HEK293 (cell line): Measurements from ENCODE around the gene WDR88.

ENCODE experiments used
- CTCF ChIA-PET: fragments of 350-600 bp; formaldehyde crosslinking; extraction: SDS; loops from one replicate; lab custom pipeline; 2021; ENCODE audit warnings: antibody characterized with exemption; lab: Yijun Ruan, JAX
- POLR2A ChIA-PET: fragments of 300-600 bp; formaldehyde crosslinking; extraction: SDS; loops from one replicate; lab custom pipeline; 2020; ENCODE audit warnings: antibody characterized with exemption, inconsistent platforms; lab: Yijun Ruan, JAX
- H3K27ac ChIP-seq: fragments of 200-500 bp; sonication (Bioruptor generic); 2 replicates; pipeline ENCODE4 v1.5.1; 2014; ENCODE audit warnings: low read depth, low read length, control low read depth, inconsistent platforms; ENCODE audit errors: extremely low read depth
- H3K36me3 ChIP-seq, 2 experiments: fragments of 200-500 bp in 1 of 2; sonication (Bioruptor generic) in 1 of 2; 1 replicate in 1 of 2; 2 replicates in 1 of 2; pipeline ENCODE4 v1.5.1; 2014 to 2017; ENCODE audit warnings: inconsistent platforms in 2 of 2, low read length in 2 of 2; ENCODE audit not compliant: control insufficient read depth in 2 of 2, insufficient read depth in 1 of 2
- H3K4me1 ChIP-seq: fragments of 200-500 bp; sonication (Bioruptor generic); 2 replicates; pipeline ENCODE4 v1.5.1; 2014; ENCODE audit warnings: mild to moderate bottlenecking, low read length, inconsistent platforms; ENCODE audit not compliant: control insufficient read depth, insufficient read depth
- H3K4me3 ChIP-seq: 2 replicates; pipeline ENCODE4 v1.5.1; 2011; ENCODE audit warnings: low read depth, mild to moderate bottlenecking, control low read depth, low read length, moderate library complexity
- H3K9me3 ChIP-seq: fragments of 200-500 bp; sonication (Bioruptor generic); 2 replicates; pipeline ENCODE4 v1.5.1; 2014; ENCODE audit warnings: low read depth, low read length, inconsistent platforms; ENCODE audit not compliant: control insufficient read depth, insufficient read depth
- BCL11B ChIP-seq: fragments of 450-650 bp; formaldehyde crosslinking; IDR thresholded peaks from 2 replicates; pipeline ENCODE4 v1.5.1; 2016; ENCODE audit warnings: low read depth, missing biosample characterization, missing genetic modification characterization
- CTCF ChIP-seq: fragments of 450-650 bp; formaldehyde crosslinking; IDR thresholded peaks from 2 replicates; pipeline ENCODE4 v1.5.1; 2016; ENCODE audit warnings: missing biosample characterization, missing genetic modification characterization
- EGR2 ChIP-seq: fragments of 450-650 bp; formaldehyde crosslinking; IDR thresholded peaks from 2 replicates; pipeline ENCODE4 v1.5.1; 2016; ENCODE audit warnings: low read depth, missing biosample characterization, missing genetic modification characterization
- FEZF1 ChIP-seq: fragments of 450-650 bp; formaldehyde crosslinking; IDR thresholded peaks from 2 replicates; pipeline ENCODE4 v1.5.1; 2016; ENCODE audit warnings: missing biosample characterization, missing genetic modification characterization
- GLIS1 ChIP-seq: fragments of 450-650 bp; formaldehyde crosslinking; IDR thresholded peaks from 2 replicates; pipeline ENCODE4 v1.5.1; 2016; ENCODE audit warnings: missing biosample characterization, missing genetic modification characterization
- KLF17 ChIP-seq: fragments of 450-650 bp; formaldehyde crosslinking; IDR thresholded peaks from 2 replicates; pipeline ENCODE4 v1.5.1; 2016; ENCODE audit warnings: missing biosample characterization, missing genetic modification characterization
- KLF9 ChIP-seq: fragments of 450-650 bp; formaldehyde crosslinking; IDR thresholded peaks from 2 replicates; pipeline ENCODE4 v1.5.1; 2016; ENCODE audit warnings: missing biosample characterization, missing genetic modification characterization, low read depth
- MEIS1 ChIP-seq: sonication (generic); formaldehyde crosslinking; IDR thresholded peaks from 2 replicates; pipeline ENCODE4 v1.8.1; 2022; ENCODE audit warnings: missing genetic modification reagents, mild to moderate bottlenecking, borderline replicate concordance
- SCRT1 ChIP-seq: fragments of 450-650 bp; formaldehyde crosslinking; IDR thresholded peaks from 2 replicates; pipeline ENCODE4 v1.5.1; 2016; ENCODE audit warnings: missing biosample characterization, missing genetic modification characterization, borderline replicate concordance
- ZBTB11 ChIP-seq: fragments of 450-650 bp; formaldehyde crosslinking; conservative IDR thresholded peaks from 2 replicates; pipeline ENCODE4 v1.5.1; 2016; ENCODE audit warnings: low read depth, missing biosample characterization, missing genetic modification characterization
- ZBTB17 ChIP-seq: fragments of 450-650 bp; formaldehyde crosslinking; IDR thresholded peaks from 2 replicates; pipeline ENCODE4 v1.5.1; 2016; ENCODE audit warnings: missing biosample characterization, missing genetic modification characterization
- ZBTB21 ChIP-seq: fragments of 450-650 bp; formaldehyde crosslinking; IDR thresholded peaks from 2 replicates; pipeline ENCODE4 v1.5.1; 2017; ENCODE audit warnings: missing biosample characterization, missing genetic modification characterization
- ZBTB49 ChIP-seq: fragments of 450-650 bp; formaldehyde crosslinking; IDR thresholded peaks from 2 replicates; pipeline ENCODE4 v1.5.1; 2016; ENCODE audit warnings: missing biosample characterization, missing genetic modification characterization, low read depth
- ZFP41 ChIP-seq: fragments of 450-650 bp; formaldehyde crosslinking; IDR thresholded peaks from 2 replicates; pipeline ENCODE4 v1.5.1; 2016; ENCODE audit warnings: missing biosample characterization, missing genetic modification characterization, borderline replicate concordance
- ZIC2 ChIP-seq: fragments of 450-650 bp; formaldehyde crosslinking; IDR thresholded peaks from 2 replicates; pipeline ENCODE4 v1.5.1; 2016; ENCODE audit warnings: missing biosample characterization, missing genetic modification characterization
- ZNF2 ChIP-seq: fragments of 450-650 bp; formaldehyde crosslinking; IDR thresholded peaks from 2 replicates; pipeline ENCODE4 v1.5.1; 2016; ENCODE audit warnings: missing biosample characterization, missing genetic modification characterization
- ZNF23 ChIP-seq: fragments of 450-650 bp; formaldehyde crosslinking; IDR thresholded peaks from 2 replicates; pipeline ENCODE4 v1.5.1; 2016; ENCODE audit warnings: missing biosample characterization, missing genetic modification characterization, borderline replicate concordance
- ZNF335 ChIP-seq: fragments of 450-650 bp; formaldehyde crosslinking; conservative IDR thresholded peaks from 2 replicates; pipeline ENCODE4 v1.5.1; 2016; ENCODE audit warnings: missing biosample characterization, missing genetic modification characterization
- ZNF366 ChIP-seq: fragments of 450-650 bp; formaldehyde crosslinking; conservative IDR thresholded peaks from 2 replicates; pipeline ENCODE4 v1.5.1; 2016; ENCODE audit warnings: missing biosample characterization, missing genetic modification characterization
- ZNF645 ChIP-seq: fragments of 450-650 bp; formaldehyde crosslinking; IDR thresholded peaks from 2 replicates; pipeline ENCODE4; 2016; ENCODE audit warnings: missing biosample characterization, missing genetic modification characterization
- ZNF701 ChIP-seq: fragments of 450-650 bp; formaldehyde crosslinking; IDR thresholded peaks from 2 replicates; pipeline ENCODE4 v1.5.1; 2016; ENCODE audit warnings: missing biosample characterization, missing genetic modification characterization
- ZSCAN30 ChIP-seq: fragments of 450-650 bp; IDR thresholded peaks from 2 replicates; pipeline ENCODE4 v1.5.1; 2018; ENCODE audit warnings: missing biosample characterization, mild to moderate bottlenecking, missing genetic modification characterization, moderate library complexity

Gene WDR88

GRCh38 chr19:33214596-33214995, 82.7 kb downstream of the WDR88 start:
- ChIA-PET POLR2A (interaction anchor here (0.6 to 0.9 kb wide), 6 partner anchors 10 to 634 kb away, joined by 3 to 5 read pairs (median 4); partner anchors contain the start of genes CEBPA and PDCD5), CTCF (interaction anchor here (0.5 to 2.9 kb wide), 26 partner anchors 9 to 578 kb away, joined by 3 to 19 read pairs (median 4); no protein-coding TSS in a partner anchor)
- Histone ChIP-seq H3K4me1 (peaks cover 2% of the 10 kb centered on the region; the same call in 1 of the 2 replicates), H3K36me3 (no peaks in the 10 kb centered on the region; a peak in 1 of 3 replicates), H3K27ac (peak overlapping the region; percentile 31; the same call in 1 of the 2 replicates), H3K4me3 (no peak overlapping the region), H3K9me3 (no peaks in the 10 kb centered on the region)
- TF ChIP-seq ZBTB11 (tag by site-specific recombination): no peak
- no peak for TF ChIP-seq SCRT1 (tag by site-specific recombination)
- 0 out of 2 replicates have a peak, but pooled peaks have one; percentile 57 for TF ChIP-seq ZNF2 (tag by site-specific recombination)
- no peak for TF ChIP-seq BCL11B (tag by site-specific recombination)
- peak; percentile 74 for TF ChIP-seq ZIC2
- TF ChIP-seq CTCF (tag by site-specific recombination): peak; percentile 82
- TF ChIP-seq ZBTB17 (tag by site-specific recombination): peak; percentile 88

- ChIA-PET POLR2A (no interaction called here), CTCF (interaction anchor here (0.6 to 2.9 kb wide), 9 partner anchors 19 to 1095 kb away, joined by 3 to 19 read pairs (median 4); no protein-coding TSS in a partner anchor)
- Histone ChIP-seq H3K27ac (no peak overlapping the region), H3K36me3 (no peaks in the 10 kb centered on the region), H3K4me3 (no peak overlapping the region), H3K9me3 (no peaks in the 10 kb centered on the region), H3K4me1 (peaks cover 2% of the 10 kb centered on the region; the same call in 1 of the 2 replicates)
- TF ChIP-seq MEIS1 (CRISPR knock-in tag) (no peak), GLIS1 (tag by site-specific recombination) (no peak), ZNF23 (0 out of 2 replicates have a peak, but pooled peaks have one; percentile 7), EGR2 (tag by site-specific recombination) (peak; percentile 52), KLF9 (tag by site-specific recombination) (no peak), ZNF335 (tag by site-specific recombination) (no peak), ZBTB21 (no peak), ZNF645 (tag by site-specific recombination) (no peak), KLF17 (tag by site-specific recombination) (no peak), FEZF1 (tag by site-specific recombination) (no peak), ZNF366 (tag by site-specific recombination) (peak; percentile 78), ZNF701 (tag by site-specific recombination) (no peak), ZFP41 (tag by site-specific recombination) (no peak), ZSCAN30 (tag by site-specific recombination) (no peak), ZBTB49 (tag by site-specific recombination) (no peak)
Measured at GRCh38 chr19:33215438-33216197, 83.7 kb downstream of the WDR88 start.
